DOHH2 (cell line): Measurements from ENCODE around the gene PPIL1.

Source experiments
- H3F3A ChIP-seq: fragments of 200-600 bp; sonication (generic), shearing (Covaris generic); 2 replicates; pipeline ENCODE4 v1.6.0; 2016; ENCODE audit warnings: antibody characterized with exemption, mild to moderate bottlenecking; ENCODE audit not compliant: control insufficient read depth, insufficient read depth
- H3K27ac ChIP-seq: fragments of 200-600 bp; sonication (generic); 2 replicates; pipeline ENCODE4 v1.5.1; 2014; ENCODE audit warnings: low read depth, mild to moderate bottlenecking, low read length, moderate library complexity
- H3K27me3 ChIP-seq: fragments of 200-600 bp; sonication (generic); 2 replicates; pipeline ENCODE4 v1.6.1; 2014; ENCODE audit warnings: mild to moderate bottlenecking, low read length, mixed read lengths; ENCODE audit not compliant: control insufficient read depth
- H3K36me3 ChIP-seq: fragments of 200-600 bp; sonication (generic); 2 replicates; pipeline ENCODE4 v1.6.1; 2014; ENCODE audit warnings: mild to moderate bottlenecking, low read length, moderate library complexity, mixed read lengths; ENCODE audit not compliant: control insufficient read depth
- H3K4me1 ChIP-seq: fragments of 200-600 bp; sonication (generic); 2 replicates; pipeline ENCODE4 v1.6.1; 2014; ENCODE audit warnings: mild to moderate bottlenecking, low read length, mixed read lengths; ENCODE audit not compliant: control insufficient read depth
- H3K4me2 ChIP-seq: fragments of 200-600 bp; sonication (generic); 2 replicates; pipeline ENCODE4 v1.6.0; 2014; ENCODE audit warnings: mild to moderate bottlenecking, low read length, moderate library complexity
- H3K4me3 ChIP-seq: fragments of 200-600 bp; sonication (generic); 2 replicates; pipeline ENCODE4 v1.5.1; 2014; ENCODE audit warnings: mild to moderate bottlenecking, low read length, mixed read lengths
- H3K79me2 ChIP-seq: fragments of 200-600 bp; sonication (generic); 2 replicates; pipeline ENCODE4 v1.6.1; 2014; ENCODE audit warnings: mild to moderate bottlenecking, low read length, mixed read lengths; ENCODE audit not compliant: control insufficient read depth
- H3K9me2 ChIP-seq: fragments of 200-600 bp; sonication (generic); replicated peaks from 2 replicates; pipeline ENCODE4 v1.6.1; 2014; ENCODE audit warnings: mild to moderate bottlenecking, low read length, mixed read lengths; ENCODE audit not compliant: control insufficient read depth
- H3K9me3 ChIP-seq: fragments of 200-600 bp; sonication (generic); 2 replicates; pipeline ENCODE4 v1.6.1; 2014; ENCODE audit warnings: antibody characterized with exemption, low read length, mixed read lengths; ENCODE audit not compliant: control insufficient read depth, insufficient read depth
- H4K20me1 ChIP-seq: fragments of 200-600 bp; sonication (generic); 2 replicates; pipeline ENCODE4 v1.6.0; 2014; ENCODE audit warnings: low read depth, mild to moderate bottlenecking, antibody characterized with exemption, low read length, moderate library complexity; ENCODE audit not compliant: control insufficient read depth, insufficient read depth
- CTCF ChIP-seq: fragments of 200-600 bp; sonication (generic); IDR thresholded peaks from one replicate; pipeline ENCODE4 v1.5.1; 2014; ENCODE audit warnings: antibody characterized with exemption, mild to moderate bottlenecking, low read depth, low read length; ENCODE audit not compliant: poor library complexity, severe bottlenecking
- EZH2phosphoT487 ChIP-seq: fragments of 200-600 bp; sonication (generic); IDR thresholded peaks from 2 replicates; pipeline ENCODE4 v1.6.1; 2017; ENCODE audit warnings: borderline replicate concordance, mild to moderate bottlenecking, antibody characterized with exemption, low read length, moderate library complexity, mixed read lengths

The PPIL1 gene

GRCh38 chr6:36826520-36827227 is 47.9 kb downstream of the PPIL1 start:
- no peak overlapping the region for H3K4me2 ChIP-seq
- no peak overlapping the region for H3K27ac ChIP-seq

GRCh38 chr6:36825994-36826393 is 48.6 kb downstream of the PPIL1 start:
- Histone ChIP-seq H3K27ac (no peak overlapping the region), H3K36me3 (no peaks in the 10 kb centered on the region), H3K79me2 (no peaks in the 10 kb centered on the region), H3F3A (no peaks in the 10 kb centered on the region), H3K4me3 (no peak overlapping the region), H3K27me3 (peaks cover 5% of the 10 kb centered on the region), H3K4me2 (no peak overlapping the region), H3K4me1 (no peaks in the 10 kb centered on the region), H3K9me3 (no peaks in the 10 kb centered on the region), H4K20me1 (no peaks in the 10 kb centered on the region), H3K9me2 (no peaks in the 10 kb centered on the region)
- TF ChIP-seq EZH2phosphoT487 (no peak), CTCF (no peak)

More at GRCh38 chr6:36826520-36827227, 47.9 kb downstream of the PPIL1 start:
- Histone ChIP-seq H4K20me1 (no peaks in the 10 kb centered on the region), H3K79me2 (no peaks in the 10 kb centered on the region), H3F3A (no peaks in the 10 kb centered on the region), H3K27me3 (peaks cover 5% of the 10 kb centered on the region), H3K36me3 (no peaks in the 10 kb centered on the region), H3K4me3 (no peak overlapping the region), H3K9me2 (no peaks in the 10 kb centered on the region), H3K9me3 (no peaks in the 10 kb centered on the region), H3K4me1 (no peaks in the 10 kb centered on the region)
- TF ChIP-seq EZH2phosphoT487: no peak
- no peak for TF ChIP-seq CTCF

GRCh38 chr6:36825452-36825851 is 49.2 kb downstream of the PPIL1 start:
- Histone ChIP-seq H3K9me3 (no peaks in the 10 kb centered on the region), H3K27ac (no peak overlapping the region), H4K20me1 (no peaks in the 10 kb centered on the region), H3K4me3 (no peak overlapping the region), H3K4me2 (no peak overlapping the region), H3K27me3 (peaks cover 5% of the 10 kb centered on the region), H3K36me3 (no peaks in the 10 kb centered on the region), H3F3A (no peaks in the 10 kb centered on the region), H3K79me2 (no peaks in the 10 kb centered on the region), H3K9me2 (no peaks in the 10 kb centered on the region), H3K4me1 (no peaks in the 10 kb centered on the region)
- TF ChIP-seq EZH2phosphoT487 (no peak), CTCF (no peak)
